CD4-positive, alpha-beta T cell treated with Interferon alpha-2 for 1 hour (primary cell): ENCODE data around the gene INPP4B.
A peak's percentile ranks its signal among the peaks of the same experiment; 100 is the strongest.
"Not testable (repeated sequence)": the region's sequence is repeated elsewhere in the genome, so short reads cannot be mapped to it uniquely, and the experiment has no call there.

Source experiments
- DNase-seq, 2 donors: peaks; one replicate each; pipeline ENCODE4 v3.0.0-alpha.2; 2020 to 2022

The INPP4B gene

GRCh38 chr4:142823796-142824195 lies 22.3 kb downstream of the INPP4B start:
- DNase-seq, result no peak

GRCh38 chr4:142818476-142818875 lies 27.6 kb downstream of the INPP4B start:
- no peak for DNase-seq

GRCh38 chr4:142818031-142818430 lies 28.1 kb downstream of the INPP4B start:
- DNase-seq, result no peak

- DNase-seq, result peak in 1 of 2 donors; percentile 11
Measured at GRCh38 chr4:142817442-142817841, 28.7 kb downstream of the INPP4B start.

GRCh38 chr4:142815834-142816233 lies 30.3 kb downstream of the INPP4B start:
- DNase-seq, result no peak

GRCh38 chr4:142813388-142813787 lies 32.7 kb downstream of the INPP4B start:
- DNase-seq, result no peak

- no peak for DNase-seq
Measured at GRCh38 chr4:142812091-142812490, 34.0 kb downstream of the INPP4B start.

- DNase-seq, result no peak
Measured at GRCh38 chr4:142811034-142811433, 35.1 kb downstream of the INPP4B start.

GRCh38 chr4:142809559-142809958 lies 36.5 kb downstream of the INPP4B start:
- no peak for DNase-seq

GRCh38 chr4:142803879-142804278 lies 42.2 kb downstream of the INPP4B start:
- not testable (repeated sequence) for DNase-seq

- DNase-seq, result no peak
Measured at GRCh38 chr4:142801966-142802365, 44.1 kb downstream of the INPP4B start.

- no peak for DNase-seq
Measured at GRCh38 chr4:142781114-142781513, 65.0 kb downstream of the INPP4B start.

GRCh38 chr4:142778900-142779299 lies 67.2 kb downstream of the INPP4B start:
- no peak for DNase-seq

- no peak for DNase-seq
Measured at GRCh38 chr4:142778430-142778829, 67.7 kb downstream of the INPP4B start.

GRCh38 chr4:142777045-142777743 lies 68.9 kb downstream of the INPP4B start:
- no peak for DNase-seq

- no peak for DNase-seq
Measured at GRCh38 chr4:142776026-142776425, 70.1 kb downstream of the INPP4B start.

- DNase-seq, result no peak
Measured at GRCh38 chr4:142773505-142773904, 72.6 kb downstream of the INPP4B start.

GRCh38 chr4:142762280-142762679 lies 83.8 kb downstream of the INPP4B start:
- DNase-seq, result no peak

GRCh38 chr4:142752202-142752786 lies 93.8 kb downstream of the INPP4B start:
- no peak for DNase-seq

- no peak for DNase-seq
Measured at GRCh38 chr4:142743121-142743825, 102.8 kb downstream of the INPP4B start.

GRCh38 chr4:142741995-142742394 lies 104.1 kb downstream of the INPP4B start:
- no peak for DNase-seq

GRCh38 chr4:142728233-142728632 lies 117.9 kb downstream of the INPP4B start:
- DNase-seq, result no peak

- DNase-seq, result no peak
Measured at GRCh38 chr4:142727149-142727548, 119.0 kb downstream of the INPP4B start.

GRCh38 chr4:142725886-142726285 lies 120.2 kb downstream of the INPP4B start:
- no peak for DNase-seq
